IMR-90 (cell line): ENCODE measurements around the gene KRTAP19-6. TPM values are rescaled to one million over a fixed set of nuclear protein-coding genes. Genes with fewer than 3 reads are reported as not detected.

Experiments used
- ATAC-seq: fragments of 200-7000 bp; cut with Tn5 transposase; 2 replicates; pipeline ENCODE4 v1.9.1; 2020; ENCODE audit warnings: low read depth, mild to moderate bottlenecking, moderate library complexity
- BruUV-seq: library from RNA; stranded (reverse); fragments of 400-500 nt; replicated peaks from 2 replicates; lab custom pipeline; 2021; lab: Mats Ljungman, UMichigan
- CTCF ChIA-PET: fragments of 300-600 bp; formaldehyde crosslinking; extraction: SDS; loops from one replicate; lab custom pipeline; 2021; ENCODE audit warnings: antibody characterized with exemption; lab: Yijun Ruan, JAX
- POLR2A ChIA-PET: fragments of 300-600 bp; sonication (Branson Sonifier 250); formaldehyde crosslinking; loops from one replicate; lab custom pipeline; 2022; ENCODE audit warnings: antibody characterized with exemption; ENCODE audit not compliant: unreplicated experiment; lab: Charles Lee
- DNase-seq: peaks from one replicate; pipeline ENCODE4 v3.0.0; 2013
- H2AFZ ChIP-seq: replicated peaks from 2 replicates; pipeline ENCODE3; 2013; ENCODE audit warnings: low read length, mild to moderate bottlenecking; ENCODE audit not compliant: poor library complexity
- H2AK5ac ChIP-seq: 2 replicates; pipeline ENCODE4 v1.6.1; 2013; ENCODE audit warnings: low read depth, low read length, inconsistent platforms
- H2AK9ac ChIP-seq: replicated peaks from 2 replicates; pipeline ENCODE3; 2013; ENCODE audit warnings: mild to moderate bottlenecking, low read depth, low read length, moderate library complexity; ENCODE audit not compliant: poor library complexity
- H2BK120ac ChIP-seq: 2 replicates; pipeline ENCODE4 v1.6.1; 2013; ENCODE audit warnings: low read depth, low read length, inconsistent platforms
- H2BK15ac ChIP-seq: 3 replicates; pipeline ENCODE4 v1.6.1; 2013; ENCODE audit warnings: low read depth, low read length, inconsistent platforms
- H2BK20ac ChIP-seq: 2 replicates; pipeline ENCODE4 v1.6.1; 2013; ENCODE audit warnings: low read depth, mild to moderate bottlenecking, inconsistent platforms, low read length, moderate library complexity
- H2BK5ac ChIP-seq: 2 replicates; pipeline ENCODE4 v1.6.1; 2013; ENCODE audit warnings: mild to moderate bottlenecking, low read depth, low read length, inconsistent platforms; ENCODE audit not compliant: poor library complexity, severe bottlenecking
- H3K14ac ChIP-seq: replicated peaks from 2 replicates; pipeline ENCODE4 v1.6.1; 2013; ENCODE audit warnings: low read depth, low read length, inconsistent platforms
- H3K18ac ChIP-seq: 2 replicates; pipeline ENCODE4 v1.6.1; 2013; ENCODE audit warnings: low read depth, low read length, control low read depth
- H3K23ac ChIP-seq: 2 replicates; pipeline ENCODE4 v1.6.1; 2013; ENCODE audit warnings: low read depth, low read length, inconsistent platforms
- H3K27ac ChIP-seq: 2 replicates; pipeline ENCODE4 v1.5.1; 2013; ENCODE audit warnings: mild to moderate bottlenecking, control low read depth, low read length; ENCODE audit not compliant: insufficient read depth
- H3K27me3 ChIP-seq: 2 replicates; pipeline ENCODE4 v1.6.1; 2013; ENCODE audit warnings: low read length; ENCODE audit not compliant: control insufficient read depth, insufficient read depth
- H3K36me3 ChIP-seq: 2 replicates; pipeline ENCODE4 v1.6.1; 2013; ENCODE audit warnings: low read length, mixed read lengths; ENCODE audit not compliant: control insufficient read depth, insufficient read depth
- H3K4ac ChIP-seq: 2 replicates; pipeline ENCODE4 v1.6.1; 2013; ENCODE audit warnings: low read depth, low read length, inconsistent platforms
- H3K4me1 ChIP-seq: 2 replicates; pipeline ENCODE4 v1.6.1; 2013; ENCODE audit warnings: low read length, mixed read lengths; ENCODE audit not compliant: control insufficient read depth, insufficient read depth
- H3K4me2 ChIP-seq: 2 replicates; pipeline ENCODE4 v1.6.1; 2013; ENCODE audit warnings: low read depth, mild to moderate bottlenecking, control low read depth, low read length, moderate library complexity
- H3K4me3 ChIP-seq: 2 replicates; pipeline ENCODE4 v1.5.1; 2013; ENCODE audit warnings: low read depth, mild to moderate bottlenecking, control low read depth, low read length, moderate library complexity; ENCODE audit not compliant: insufficient read depth
- H3K56ac ChIP-seq: 2 replicates; pipeline ENCODE4 v1.6.1; 2013; ENCODE audit warnings: low read length, inconsistent platforms; ENCODE audit not compliant: insufficient read depth; ENCODE audit errors: extremely low read depth
- H3K79me1 ChIP-seq, 2 experiments: 2 replicates each; pipeline ENCODE4 v1.6.1; 2013; ENCODE audit warnings: low read length in 2 of 2, inconsistent platforms in 1 of 2, low read depth in 1 of 2
- H3K9ac ChIP-seq: 2 replicates; pipeline ENCODE4 v1.6.1; 2013; ENCODE audit warnings: low read depth, low read length, control low read depth
- H3K9me1 ChIP-seq: 2 replicates; pipeline ENCODE4 v1.6.1; 2013; ENCODE audit warnings: low read length, inconsistent platforms; ENCODE audit not compliant: insufficient read depth
- H3K9me3 ChIP-seq: 2 replicates; pipeline ENCODE4 v1.6.1; 2013; ENCODE audit warnings: low read length; ENCODE audit not compliant: control insufficient read depth, insufficient read depth
- H4K20me1 ChIP-seq: 2 replicates; pipeline ENCODE4 v1.6.1; 2013; ENCODE audit warnings: low read length, inconsistent platforms; ENCODE audit not compliant: insufficient read depth
- H4K5ac ChIP-seq: 2 replicates; pipeline ENCODE4 v1.6.1; 2013; ENCODE audit warnings: mild to moderate bottlenecking, low read depth, low read length, control low read depth
- H4K8ac ChIP-seq, 2 experiments: 2 replicates each; pipeline ENCODE4 v1.6.1; 2013; ENCODE audit warnings: low read depth in 2 of 2, low read length in 2 of 2, control low read depth in 1 of 2, inconsistent platforms in 1 of 2
- H4K91ac ChIP-seq: 2 replicates; pipeline ENCODE4 v1.6.1; 2013; ENCODE audit warnings: low read depth, low read length, inconsistent platforms; ENCODE audit not compliant: insufficient read depth
- CTCF ChIP-seq: conservative IDR thresholded peaks from 2 replicates; pipeline ENCODE4 v1.5.1; 2012; ENCODE audit warnings: mild to moderate bottlenecking, low read depth, low read length, improper control_type of control experiment
- MAFK ChIP-seq: IDR thresholded peaks from 2 replicates; pipeline ENCODE4 v1.6.1; 2012; ENCODE audit warnings: low read depth, low read length, improper control_type of control experiment
- MAZ ChIP-seq: IDR thresholded peaks from 2 replicates; pipeline ENCODE4 v1.6.1; 2012; ENCODE audit warnings: low read depth, mild to moderate bottlenecking, low read length, improper control_type of control experiment, moderate library complexity, borderline replicate concordance
- MXI1 ChIP-seq: IDR thresholded peaks from 2 replicates; pipeline ENCODE4 v1.6.1; 2012; ENCODE audit warnings: low read depth, mild to moderate bottlenecking, low read length, moderate library complexity, borderline replicate concordance
- NFE2L2 ChIP-seq: fragments of 150-350 bp; IDR thresholded peaks from 2 replicates; pipeline ENCODE4 v1.6.1; 2016; ENCODE audit warnings: low read depth, mild to moderate bottlenecking, low read length
- POLR2A ChIP-seq: IDR thresholded peaks from 2 replicates; pipeline ENCODE4 v1.6.1; 2012; ENCODE audit warnings: mild to moderate bottlenecking, low read depth, low read length
- RAD21 ChIP-seq: IDR thresholded peaks from 2 replicates; pipeline ENCODE4 v1.6.1; 2012; ENCODE audit warnings: low read length, improper control_type of control experiment
- RCOR1 ChIP-seq: IDR thresholded peaks from 2 replicates; pipeline ENCODE4 v1.6.1; 2012; ENCODE audit warnings: mild to moderate bottlenecking, low read length, improper control_type of control experiment; ENCODE audit not compliant: insufficient replicate concordance
- USF2 ChIP-seq: fragments of 150-350 bp; IDR thresholded peaks from 2 replicates; pipeline ENCODE4 v1.6.1; 2017; ENCODE audit warnings: mild to moderate bottlenecking, antibody characterized with exemption, low read length, low read depth
- WGBS, 2 experiments: methylation state at CpG; one replicate each; pipeline versions ENCODE4 v1.1.5 to v1.1.7; 2013; ENCODE audit warnings: missing lambda C conversion rate in 2 of 2; ENCODE audit not compliant: insufficient read length in 1 of 2; ENCODE audit errors: extremely low coverage in 2 of 2; 5-methylcytosine and 5-hydroxymethylcytosine counted together
- dilution Hi-C: fragments of 300-500 bp; cut with HindIII; formaldehyde crosslinking; loops from one replicate; pipeline ENCODE4 v1.14.3; 2018; ENCODE audit warnings: low sequenced_read_pairs; ENCODE audit not compliant: unreplicated experiment
- in situ Hi-C: fragments of 300-500 bp; cut with MboI; formaldehyde crosslinking; loops from 3 replicates; pipeline ENCODE4 v1.14.3; 2019; ENCODE audit warnings: low sequenced_read_pairs, inconsistent platforms, mixed read lengths
- intact Hi-C: fragments of 100-400 bp; cut with micrococcal nuclease; formaldehyde crosslinking; loops from 2 replicates; pipeline ENCODE4 v1.10.0; 2022
- polyA plus RNA-seq, 3 experiments: library from polyadenylated mRNA; depleted of rRNA; stranded (reverse); fragments of >200 nt; gene quantifications; 2 replicates each; pipeline ENCODE4 v1.2.3, GENCODE V29; 2012; ENCODE audit warnings: low replicate concordance in 1 of 3
- total RNA-seq: library from RNA; depleted of rRNA; stranded (reverse); fragments of >200 nt; gene quantifications from 2 replicates; pipeline ENCODE4 v1.2.3, GENCODE V29; 2012

KRTAP19-6 gene
- total and polyA plus RNA-seq, 2 of the 4 experiments (the other 2 are of a cell fraction) = not detected

GRCh38 chr21:30563630-30564029, 22.0 kb upstream of the KRTAP19-6 start:
- no peak overlapping the region for H3K9ac ChIP-seq
- H2BK15ac ChIP-seq = no peak overlapping the region
- ATAC-seq (no peak), DNase-seq (no peak)
- no peaks in the 10 kb centered on the region for H3K36me3 ChIP-seq
- no CpG with 5 or more reads among the region's 2 CpGs for WGBS, 2 experiments
- H3K27ac ChIP-seq = no peak overlapping the region
- H3K56ac ChIP-seq = no peak overlapping the region
- H3K9me1 ChIP-seq = no peaks in the 10 kb centered on the region
- no peak overlapping the region for H3K23ac ChIP-seq
- intact Hi-C loops (no loop called here), in situ Hi-C loops (no loop called here), dilution Hi-C loops (no loop called here)
- no peak overlapping the region for H4K91ac ChIP-seq
- no peak overlapping the region for H3K18ac ChIP-seq
- no peak overlapping the region for H3K4me2 ChIP-seq
- H4K20me1 ChIP-seq = no peaks in the 10 kb centered on the region
- no peak overlapping the region for H4K8ac ChIP-seq
- H4K5ac ChIP-seq = no peak overlapping the region
- TF ChIP-seq MAFK (no peak), MAZ (no peak), RCOR1 (no peak), NFE2L2 (no peak), POLR2A (no peak), MXI1 (no peak), USF2 (no peak), RAD21 (no peak), CTCF (no peak)
- H2BK20ac ChIP-seq = no peak overlapping the region
- H3K4ac ChIP-seq = no peak overlapping the region
- no peak overlapping the region for H2BK5ac ChIP-seq
- CTCF ChIA-PET = no interaction called here
- no peak overlapping the region for H2AK9ac ChIP-seq
- H3K27me3 ChIP-seq = no peaks in the 10 kb centered on the region
- POLR2A ChIA-PET = no interaction called here
- no peaks in the 10 kb centered on the region for H3K4me1 ChIP-seq
- no peak overlapping the region for H2AK5ac ChIP-seq
- BruUV-seq = no TSS peak
- H3K4me3 ChIP-seq = no peak overlapping the region
- peaks cover 4% of the 10 kb centered on the region; the same call in 1 of the 2 replicates for H3K9me3 ChIP-seq
- H2BK120ac ChIP-seq = no peak overlapping the region
- H3K14ac ChIP-seq = no peak overlapping the region
- no peaks in the 10 kb centered on the region for H3K79me1 ChIP-seq
- H2AFZ ChIP-seq = no peak overlapping the region
